Posterior cingulate gyrus (tissue), 11 donors: Measurements from ENCODE around the gene SHC1.
A peak's percentile ranks its signal among the peaks of the same experiment; 100 is the strongest.

Source experiments
- DNase-seq, 10 donors: peaks; one replicate each; pipeline versions ENCODE4 v3.0.0 to v3.0.0-alpha.2; 2020 to 2021; ENCODE audit warnings: mixed read lengths in 3 of 10
- intact Hi-C: fragments of 100-400 bp; cut with DNase I; formaldehyde crosslinking; loops from one replicate; pipeline ENCODE4 v1.15.1; 2023

The SHC1 gene

GRCh38 chr1:154962156-154962749 is 8.3 kb downstream of the SHC1 start:
- intact Hi-C loops = loop anchor here (5.0 kb wide), 3 partner anchors 35 to 120 kb away; no protein-coding TSS in a partner anchor
- peak in 2 of 10 donors; percentile 75 to 86 for DNase-seq

- intact Hi-C loops = loop anchor here (5.0 kb wide), 3 partner anchors 36 to 121 kb away; no protein-coding TSS in a partner anchor
- DNase-seq = peak; percentile 62 to 96 (median 78)
Observed at GRCh38 chr1:154961207-154962155, 9.1 kb downstream of the SHC1 start, which contains the start of gene PYGO2. PYGO2 (minus strand) TSS chr1:154961782; CDS start chr1:154961576, 206 bp downstream.

GRCh38 chr1:154960446-154961136 is 10.0 kb downstream of the SHC1 start:
- peak in 1 of 10 donors; percentile 44 for DNase-seq

GRCh38 chr1:154959426-154959780 is 11.1 kb downstream of the SHC1 start:
- peak in 2 of 10 donors; percentile 17 to 51 for DNase-seq
- intact Hi-C loops = no loop called here

More at GRCh38 chr1:154960446-154961136, 10.0 kb downstream of the SHC1 start:
- intact Hi-C loops = loop anchor here (5.0 kb wide), 3 partner anchors 37 to 122 kb away; no protein-coding TSS in a partner anchor

- intact Hi-C loops = no loop called here
Observed at GRCh38 chr1:154958681-154959425, 11.7 kb downstream of the SHC1 start.

GRCh38 chr1:154958036-154958435 is 12.5 kb downstream of the SHC1 start:
- DNase-seq = peak in 1 of 10 donors; percentile 16
- intact Hi-C loops = no loop called here

More at GRCh38 chr1:154958681-154959425, 11.7 kb downstream of the SHC1 start:
- DNase-seq = peak in 3 of 10 donors; percentile 33 to 79 (median 79)

GRCh38 chr1:154957091-154957657 is 13.4 kb downstream of the SHC1 start:
- intact Hi-C loops = no loop called here

GRCh38 chr1:154956544-154956941 is 14.0 kb downstream of the SHC1 start:
- DNase-seq = peak in 9 of 10 donors; percentile 42 to 95 (median 63)
- intact Hi-C loops = no loop called here

More at GRCh38 chr1:154957091-154957657, 13.4 kb downstream of the SHC1 start:
- DNase-seq = peak in 2 of 10 donors; percentile 5 to 62

- intact Hi-C loops = no loop called here
- DNase-seq = peak in 9 of 10 donors; percentile 41 to 92 (median 73)
Observed at GRCh38 chr1:154955718-154956543, 14.6 kb downstream of the SHC1 start, which contains the start of gene PBXIP1. PBXIP1 (minus strand) TSS chr1:154956099; CDS start chr1:154953721, 2,378 bp downstream.

- peak in 9 of 10 donors; percentile 46 to 95 (median 76) for DNase-seq
- intact Hi-C loops = no loop called here
Observed at GRCh38 chr1:154955039-154955717, 15.4 kb downstream of the SHC1 start.

- peak in 1 of 10 donors; percentile 47 for DNase-seq
- intact Hi-C loops = no loop called here
Observed at GRCh38 chr1:154954541-154954940, 16.0 kb downstream of the SHC1 start.

- intact Hi-C loops = no loop called here
- peak in 3 of 10 donors; percentile 48 to 74 (median 67) for DNase-seq
Observed at GRCh38 chr1:154953611-154954038, 16.9 kb downstream of the SHC1 start.

GRCh38 chr1:154952664-154953063 is 17.9 kb downstream of the SHC1 start:
- intact Hi-C loops = no loop called here

GRCh38 chr1:154951901-154952657 is 18.5 kb downstream of the SHC1 start:
- peak in 2 of 10 donors; percentile 62 to 69 for DNase-seq
- intact Hi-C loops = no loop called here

More at GRCh38 chr1:154952664-154953063, 17.9 kb downstream of the SHC1 start:
- DNase-seq = no peak

- DNase-seq = peak in 1 of 10 donors; percentile 52
- intact Hi-C loops = no loop called here
Observed at GRCh38 chr1:154948079-154948478, 22.5 kb downstream of the SHC1 start.

GRCh38 chr1:154945962-154946850 is 24.3 kb downstream of the SHC1 start:
- intact Hi-C loops = no loop called here
- peak in 2 of 10 donors; percentile 38 to 46 for DNase-seq
